Measurements from ENCODE around the gene PSME3.
"Not testable (repeated sequence)": the region's sequence is repeated elsewhere in the genome, so short reads cannot be mapped to it uniquely, and the experiment has no call there.

PSME3 gene

GRCh38 chr17:42851371-42852240 is 18.4 kb downstream of the PSME3 start:
- not testable (repeated sequence) for DNase-seq

- no peak for DNase-seq
These were observed 19.2 kb downstream of the PSME3 start for GRCh38 chr17:42852351-42852750.

- DNase-seq, result no peak
These were observed 19.8 kb downstream of the PSME3 start for GRCh38 chr17:42853004-42853403.

- DNase-seq, result no peak
These were observed 20.4 kb downstream of the PSME3 start for GRCh38 chr17:42853597-42853967.

- DNase-seq, result no peak
These were observed 21.0 kb downstream of the PSME3 start for GRCh38 chr17:42853968-42854790.

- no peak for DNase-seq
These were observed 21.9 kb downstream of the PSME3 start for GRCh38 chr17:42855048-42855596.

- not testable (repeated sequence) for DNase-seq
These were observed 22.9 kb downstream of the PSME3 start for GRCh38 chr17:42856093-42856492.

GRCh38 chr17:42856516-42856915 is 23.3 kb downstream of the PSME3 start:
- not testable (repeated sequence) for DNase-seq

- no peak for DNase-seq
These were observed 24.2 kb downstream of the PSME3 start for GRCh38 chr17:42857389-42857788.

- no peak for DNase-seq
These were observed 32.5 kb downstream of the PSME3 start for GRCh38 chr17:42865638-42866094.

- DNase-seq, result no peak
These were observed 33.0 kb downstream of the PSME3 start for GRCh38 chr17:42866216-42866615.

- DNase-seq, result no peak
These were observed 33.7 kb downstream of the PSME3 start for GRCh38 chr17:42866631-42867575.

- DNase-seq, result not testable (repeated sequence)
These were observed 34.6 kb downstream of the PSME3 start for GRCh38 chr17:42867694-42868261.

GRCh38 chr17:42868338-42868737 is 35.1 kb downstream of the PSME3 start:
- no peak for DNase-seq

- DNase-seq, result no peak
These were observed 38.5 kb downstream of the PSME3 start for GRCh38 chr17:42871647-42872046.

- no peak for DNase-seq
These were observed 39.2 kb downstream of the PSME3 start for GRCh38 chr17:42872251-42872965.

- DNase-seq, result no peak
These were observed 40.1 kb downstream of the PSME3 start for GRCh38 chr17:42873315-42873714.

- not testable (repeated sequence) for DNase-seq
These were observed 40.9 kb downstream of the PSME3 start for GRCh38 chr17:42873932-42874695.

- DNase-seq, result no peak
These were observed 43.8 kb downstream of the PSME3 start for GRCh38 chr17:42877037-42877436.

GRCh38 chr17:42878123-42878880 is 45.1 kb downstream of the PSME3 start:
- no peak for DNase-seq

Measured in activated CD4-positive, alpha-beta T cell treated with anti-CD3 and anti-CD28 coated beads for 4 hours (primary cell).